ENCODE data around the gene VASP. TPM values are rescaled to one million over a fixed set of nuclear protein-coding genes. Genes with fewer than 3 reads are reported as not detected.

VASP gene
- polyA plus RNA-seq, 3 donors = 132 to 154 (median 144) TPM

GRCh38 chr19:45494261-45494916 lies 12.9 kb upstream of the VASP start:
- Histone ChIP-seq H3K9ac (ENCODE audit: insufficient read depth, low read length, poor library complexity, severe bottlenecking) (no peak overlapping the region), H3K79me2 (ENCODE audit: insufficient read depth, low read length) (no peaks in the 10 kb centered on the region), H3K27me3 (ENCODE audit: control insufficient read depth in 2 of 2, insufficient read depth in 2 of 2, low read length in 2 of 2) (peaks cover 15 to 40% of the 10 kb centered on the region in 2 donors), H3K4me3 (replicated peaks in 1 of 3; ENCODE audit: low read depth in 2 of 3, low read length in 3 of 3) (no peak overlapping the region), H3K36me3 (replicated peaks in 1 of 2; ENCODE audit: control insufficient read depth in 1 of 2, insufficient read depth in 2 of 2, low read length in 2 of 2) (no peaks in the 10 kb centered on the region), H4K20me1 (ENCODE audit: insufficient read depth, low read length) (peaks cover 10% of the 10 kb centered on the region), H3K4me1 (ENCODE audit: control insufficient read depth in 1 of 2, insufficient read depth in 2 of 2, low read length in 2 of 2) (peaks cover 43 to 51% of the 10 kb centered on the region in 2 donors), H3K4me2 (replicated peaks; ENCODE audit: extremely low read depth, low read length, poor library complexity, severe bottlenecking) (no peak overlapping the region), H2AFZ (ENCODE audit: insufficient read depth, low read depth, low read length, poor library complexity, severe bottlenecking) (no peak overlapping the region), H3K27ac (ENCODE audit: low read depth in 1 of 2, low read length in 2 of 2) (no peak overlapping the region), H3K9me3 (replicated peaks in 1 of 2; ENCODE audit: control insufficient read depth in 1 of 2, insufficient read depth in 1 of 2, low read length in 2 of 2) (peaks cover 5 to 8% of the 10 kb centered on the region in 2 donors)
- WGBS (ENCODE audit: insufficient coverage) = 99% methylated on average over 20 of the region's 39 CpGs
- H3K27me3 Mint-ChIP-seq (ENCODE audit: low read depth in 3 of 3) = peaks cover 37 to 64% (median 50%) of the 10 kb centered on the region in 3 donors
- H3K9me3 Mint-ChIP-seq = peaks cover 3 to 13% (median 7%) of the 10 kb centered on the region in 7 donors
- H3K27ac Mint-ChIP-seq = no peak overlapping the region
- H3K4me1 Mint-ChIP-seq = peaks cover 43% of the 10 kb centered on the region
- intact Hi-C loops (cut with micrococcal nuclease) = loop anchor here (5.0 to 10.0 kb wide), 3 partner anchors 33 to 190 kb away; no protein-coding TSS in a partner anchor
- TF ChIP-seq CTCF (IDR thresholded peaks at IDR 0.05) = no peak
- H3K36me3 Mint-ChIP-seq = peaks cover 9 to 14% of the 10 kb centered on the region in 2 donors
- DNase-seq = no peak
- H3K4me3 Mint-ChIP-seq = peak overlapping the region in 1 of 2 donors; percentile 53

- TF ChIP-seq CTCF (IDR thresholded peaks at IDR 0.05) = no peak
- H3K36me3 ChIP-seq (replicated peaks in 1 of 2; ENCODE audit: control insufficient read depth in 1 of 2, insufficient read depth in 2 of 2, low read length in 2 of 2) = no peaks in the 10 kb centered on the region
- peaks cover 14 to 17% of the 10 kb centered on the region in 2 donors for H3K36me3 Mint-ChIP-seq
- H3K9ac ChIP-seq (ENCODE audit: insufficient read depth, low read length, poor library complexity, severe bottlenecking) = no peak overlapping the region
- DNase-seq = no peak
- WGBS (ENCODE audit: insufficient coverage) = 100% methylated on average over 3 of the region's 5 CpGs
- H4K20me1 ChIP-seq (ENCODE audit: insufficient read depth, low read length) = peaks cover 10% of the 10 kb centered on the region
- H3K4me3 Mint-ChIP-seq = peak overlapping the region in 1 of 2 donors; percentile 76
- peaks cover 48 to 59% of the 10 kb centered on the region in 2 donors for H3K4me1 ChIP-seq (ENCODE audit: control insufficient read depth in 1 of 2, insufficient read depth in 2 of 2, low read length in 2 of 2)
- H3K4me1 Mint-ChIP-seq = peaks cover 46% of the 10 kb centered on the region
- no peak overlapping the region for H3K4me2 ChIP-seq (replicated peaks; ENCODE audit: extremely low read depth, low read length, poor library complexity, severe bottlenecking)
- no peak overlapping the region for H3K27ac ChIP-seq (ENCODE audit: low read depth in 1 of 2, low read length in 2 of 2)
- H3K9me3 Mint-ChIP-seq = peaks cover 5 to 15% (median 11%) of the 10 kb centered on the region in 7 donors
- H3K9me3 ChIP-seq (replicated peaks in 1 of 2; ENCODE audit: control insufficient read depth in 1 of 2, insufficient read depth in 1 of 2, low read length in 2 of 2) = peaks cover 6 to 8% of the 10 kb centered on the region in 2 donors
- H3K27me3 ChIP-seq (ENCODE audit: control insufficient read depth in 2 of 2, insufficient read depth in 2 of 2, low read length in 2 of 2) = peaks cover 15 to 46% of the 10 kb centered on the region in 2 donors
- no peaks in the 10 kb centered on the region for H3K79me2 ChIP-seq (ENCODE audit: insufficient read depth, low read length)
- no peak overlapping the region for H3K4me3 ChIP-seq (replicated peaks in 1 of 3; ENCODE audit: low read depth in 2 of 3, low read length in 3 of 3)
- H3K27ac Mint-ChIP-seq = peak overlapping the region in 1 of 7 donors; percentile 11
- no peak overlapping the region for H2AFZ ChIP-seq (ENCODE audit: insufficient read depth, low read depth, low read length, poor library complexity, severe bottlenecking)
- peaks cover 41 to 72% (median 57%) of the 10 kb centered on the region in 3 donors for H3K27me3 Mint-ChIP-seq (ENCODE audit: low read depth in 3 of 3)
- intact Hi-C loops (cut with micrococcal nuclease) = loop anchor here in 1 of 2 donors (10.0 kb wide), 1 partner anchor 190 kb away; no protein-coding TSS in a partner anchor
Measured at GRCh38 chr19:45495178-45495577, 12.1 kb upstream of the VASP start.
